ENCODE measurements around the gene CD8A.

Gene CD8A

GRCh38 chr2:86808315-86809161, 17.8 kb upstream of the CD8A start:
- peak; percentile 78 for DNase-seq (ENCODE audit: low spot score)

GRCh38 chr2:86807468-86808275, 17.0 kb upstream of the CD8A start:
- peak; percentile 58 for DNase-seq (ENCODE audit: low spot score)

- no peak for DNase-seq (ENCODE audit: low spot score)
Measured at GRCh38 chr2:86807133-86807467, 16.4 kb upstream of the CD8A start.

- DNase-seq (ENCODE audit: low spot score) = no peak
Measured at GRCh38 chr2:86806059-86806857, 15.5 kb upstream of the CD8A start.

- no peak for DNase-seq (ENCODE audit: low spot score)
Measured at GRCh38 chr2:86800856-86801567, 10.3 kb upstream of the CD8A start.

GRCh38 chr2:86794861-86795260, 4.1 kb upstream of the CD8A start:
- no peak for DNase-seq (ENCODE audit: low spot score)

GRCh38 chr2:86793752-86794151, 3.0 kb upstream of the CD8A start:
- DNase-seq (ENCODE audit: low spot score) = no peak

- DNase-seq (ENCODE audit: low spot score) = no peak
Measured at GRCh38 chr2:86791573-86791972, 860 bp upstream of the CD8A start.

GRCh38 chr2:86790134-86790675, 508 bp downstream of the CD8A start:
- DNase-seq (ENCODE audit: low spot score) = no peak

GRCh38 chr2:86789687-86790133, 1.0 kb downstream of the CD8A start:
- DNase-seq (ENCODE audit: low spot score) = no peak

- no peak for DNase-seq (ENCODE audit: low spot score)
Measured at GRCh38 chr2:86788881-86789686, 1.6 kb downstream of the CD8A start.

GRCh38 chr2:86788165-86788564, 2.5 kb downstream of the CD8A start:
- no peak for DNase-seq (ENCODE audit: low spot score)

- DNase-seq (ENCODE audit: low spot score) = no peak
Measured at GRCh38 chr2:86787736-86788135, 3.0 kb downstream of the CD8A start.

GRCh38 chr2:86786001-86786536, 4.6 kb downstream of the CD8A start:
- DNase-seq (ENCODE audit: low spot score) = no peak

GRCh38 chr2:86785456-86785855, 5.3 kb downstream of the CD8A start:
- no peak for DNase-seq (ENCODE audit: low spot score)

GRCh38 chr2:86783615-86784339, 6.9 kb downstream of the CD8A start:
- no peak for DNase-seq (ENCODE audit: low spot score)

- no peak for DNase-seq (ENCODE audit: low spot score)
Measured at GRCh38 chr2:86782748-86783147, 8.0 kb downstream of the CD8A start.

GRCh38 chr2:86781363-86781762, 9.3 kb downstream of the CD8A start:
- no peak for DNase-seq (ENCODE audit: low spot score)

- DNase-seq (ENCODE audit: low spot score) = no peak
Measured at GRCh38 chr2:86779971-86780370, 10.7 kb downstream of the CD8A start.

- no peak for DNase-seq (ENCODE audit: low spot score)
Measured at GRCh38 chr2:86778957-86779356, 11.8 kb downstream of the CD8A start.

Measured in putamen (tissue), 1 donor.